Panc1 (cell line): ENCODE measurements around the gene LSMEM2.

Source experiments
- CTCF ChIP-seq: fragments of 450-650 bp; IDR thresholded peaks from 2 replicates; pipeline ENCODE4 v1.5.1; 2017; ENCODE audit warnings: mild to moderate bottlenecking
- POLR2AphosphoS5 ChIP-seq: IDR thresholded peaks from 2 replicates; pipeline ENCODE4 v1.6.1; 2012; ENCODE audit warnings: mild to moderate bottlenecking, low read depth, low read length, moderate library complexity

GRCh38 chr3:50314342-50314741, 35.5 kb downstream of the LSMEM2 start:
- TF ChIP-seq POLR2AphosphoS5 (no peak), CTCF (no peak)
